Measurements from ENCODE around the gene MORF4L1.
"Not testable (repeated sequence)": the region's sequence is repeated elsewhere in the genome, so short reads cannot be mapped to it uniquely, and the experiment has no call there.

Gene MORF4L1

GRCh38 chr15:78902281-78903032 lies 29.8 kb downstream of the MORF4L1 start:
- not testable (repeated sequence) for DNase-seq

GRCh38 chr15:78904599-78905358 lies 32.1 kb downstream of the MORF4L1 start:
- DNase-seq: no peak

GRCh38 chr15:78906316-78906620 lies 33.6 kb downstream of the MORF4L1 start:
- no peak for DNase-seq

- no peak for DNase-seq
These were observed 34.9 kb downstream of the MORF4L1 start for GRCh38 chr15:78907577-78907976.

- DNase-seq: no peak
These were observed 36.5 kb downstream of the MORF4L1 start for GRCh38 chr15:78909160-78909695.

GRCh38 chr15:78909791-78910228 lies 37.1 kb downstream of the MORF4L1 start:
- no peak for DNase-seq

GRCh38 chr15:78910271-78910670 lies 37.6 kb downstream of the MORF4L1 start:
- DNase-seq: no peak

GRCh38 chr15:78912316-78912715 lies 39.6 kb downstream of the MORF4L1 start:
- DNase-seq: no peak

GRCh38 chr15:78913012-78913411 lies 40.3 kb downstream of the MORF4L1 start:
- DNase-seq: no peak

- DNase-seq: no peak
These were observed 41.5 kb downstream of the MORF4L1 start for GRCh38 chr15:78914027-78914764.

GRCh38 chr15:78915341-78916087 lies 42.8 kb downstream of the MORF4L1 start:
- DNase-seq: no peak

- DNase-seq: no peak
These were observed 43.4 kb downstream of the MORF4L1 start for GRCh38 chr15:78916088-78916487.

- DNase-seq: no peak
These were observed 45.2 kb downstream of the MORF4L1 start for GRCh38 chr15:78917888-78918287.

- DNase-seq: no peak
These were observed 48.8 kb downstream of the MORF4L1 start for GRCh38 chr15:78921517-78921916.

GRCh38 chr15:78921940-78922339 lies 49.2 kb downstream of the MORF4L1 start:
- DNase-seq: no peak

GRCh38 chr15:78922527-78922926 lies 49.8 kb downstream of the MORF4L1 start:
- no peak for DNase-seq

GRCh38 chr15:78923015-78923414 lies 50.3 kb downstream of the MORF4L1 start:
- no peak for DNase-seq

GRCh38 chr15:78923480-78924360 lies 51.0 kb downstream of the MORF4L1 start:
- no peak for DNase-seq

- no peak for DNase-seq
These were observed 52.5 kb downstream of the MORF4L1 start for GRCh38 chr15:78925076-78925624.

GRCh38 chr15:78925956-78926743 lies 53.5 kb downstream of the MORF4L1 start:
- no peak for DNase-seq
